HCT116 (cell line): ENCODE data around the gene DIPK1B. TPM values are rescaled to one million over a fixed set of nuclear protein-coding genes. Genes with fewer than 3 reads are reported as not detected.

ENCODE experiments used
- ATAC-seq: fragments of 200-7000 bp; cut with Tn5 transposase; 2 replicates; pipeline ENCODE4 v1.9.1; 2020; ENCODE audit warnings: mild to moderate bottlenecking, moderate library complexity
- BruUV-seq: library from RNA; stranded (reverse); fragments of 400-500 nt; replicated peaks from 2 replicates; lab custom pipeline; 2021; lab: Mats Ljungman, UMichigan
- CTCF ChIA-PET: fragments of 300-600 bp; sonication (Branson Sonifier 250); formaldehyde crosslinking; loops from one replicate; lab custom pipeline; 2021; ENCODE audit warnings: antibody characterized with exemption; lab: Charles Lee
- POLR2A ChIA-PET: fragments of 300-600, 350-600 bp; sonication (Branson Sonifier 250); formaldehyde crosslinking; loops from one replicate; lab custom pipeline; 2021; ENCODE audit warnings: antibody characterized with exemption; lab: Charles Lee
- RAD21 ChIA-PET, 2 experiments: fragments of 300-600 bp; sonication (Branson Sonifier 250); formaldehyde crosslinking; loops; one replicate each; lab custom pipeline; 2023; ENCODE audit warnings: low total read pairs in 2 of 2; ENCODE audit not compliant: uncharacterized antibody in 2 of 2, unreplicated experiment in 2 of 2, low non-redundant PET in 1 of 2; lab: Charles Lee
- DNase-seq: peaks from one replicate; pipeline ENCODE4 v3.0.0-alpha.2; 2010; ENCODE audit warnings: low read depth, low spot score
- H2AFZ ChIP-seq: fragments of 200-600 bp; shearing (Covaris generic), sonication (generic); 2 replicates; pipeline ENCODE4 v1.6.1; 2017; ENCODE audit warnings: low read depth, mixed run types, mixed read lengths, antibody characterized with exemption, low read length; ENCODE audit not compliant: poor library complexity, severe bottlenecking
- H3K27ac ChIP-seq: 2 replicates; pipeline ENCODE4 v1.5.1; 2012; ENCODE audit warnings: low read depth, low read length
- H3K27me3 ChIP-seq: fragments of 200-600 bp; sonication (generic); 2 replicates; pipeline ENCODE4 v1.6.1; 2016; ENCODE audit warnings: mixed run types, low read length, mixed read lengths; ENCODE audit not compliant: insufficient read depth
- H3K36me3 ChIP-seq, 2 experiments: fragments of 200-500 bp in 1 of 2; fragments of 200-600 bp in 1 of 2; sonication (Bioruptor generic) in 1 of 2; sonication (generic) in 1 of 2; 2 replicates each; pipeline versions ENCODE4 v1.5.1 to v1.6.1; 2014 to 2016; ENCODE audit warnings: low read length in 2 of 2, inconsistent platforms in 1 of 2, mixed read lengths in 1 of 2, mixed run types in 1 of 2; ENCODE audit not compliant: insufficient read depth in 2 of 2, control insufficient read depth in 1 of 2
- H3K4me1 ChIP-seq, 2 experiments: fragments of 200-600 bp in 1 of 2; sonication (generic) in 1 of 2; 2 replicates each; pipeline versions ENCODE4 v1.5.1 to v1.6.1; 2012 to 2017; ENCODE audit warnings: low read length in 2 of 2, inconsistent platforms in 1 of 2, mild to moderate bottlenecking in 1 of 2, mixed read lengths in 1 of 2, mixed run types in 1 of 2, moderate library complexity in 1 of 2; ENCODE audit not compliant: insufficient read depth in 2 of 2, control insufficient read depth in 1 of 2
- H3K4me2 ChIP-seq: fragments of 200-600 bp; sonication (generic); 2 replicates; pipeline ENCODE4 v1.6.1; 2017; ENCODE audit warnings: mixed run types, low read length, mixed read lengths
- H3K4me3 ChIP-seq, 2 experiments: fragments of 200-600 bp in 1 of 2; sonication (generic) in 1 of 2; replicated peaks in 1 of 2; 2 replicates each; pipeline ENCODE4 v1.5.1; 2011 to 2016; ENCODE audit warnings: low read length in 2 of 2, control low read depth in 1 of 2, low read depth in 1 of 2, mild to moderate bottlenecking in 1 of 2, mixed read lengths in 1 of 2, mixed run types in 1 of 2
- H3K79me2 ChIP-seq: fragments of 200-600 bp; sonication (generic); 2 replicates; pipeline ENCODE4 v1.6.1; 2017; ENCODE audit warnings: mild to moderate bottlenecking, mixed run types, low read length, moderate library complexity, mixed read lengths; ENCODE audit not compliant: insufficient read depth
- H3K9ac ChIP-seq: fragments of 200-600 bp; sonication (generic); 2 replicates; pipeline ENCODE4 v1.6.1; 2016; ENCODE audit warnings: low read length, mixed read lengths
- H3K9me2 ChIP-seq: fragments of 200-600 bp; sonication (generic), shearing (Covaris generic); 2 replicates; pipeline ENCODE4 v1.6.1; 2017; ENCODE audit warnings: mixed run types, mild to moderate bottlenecking, moderate library complexity; ENCODE audit not compliant: insufficient read depth
- H3K9me3 ChIP-seq, 2 experiments: fragments of 200-500 bp in 1 of 2; fragments of 200-600 bp in 1 of 2; sonication (Bioruptor generic) in 1 of 2; sonication (generic) in 1 of 2; 2 replicates each; pipeline ENCODE4 v1.6.1; 2014 to 2017; ENCODE audit warnings: low read length in 2 of 2, mixed read lengths in 2 of 2, inconsistent platforms in 1 of 2, low read depth in 1 of 2, mild to moderate bottlenecking in 1 of 2, mixed run types in 1 of 2, moderate library complexity in 1 of 2; ENCODE audit not compliant: control insufficient read depth in 1 of 2, insufficient read depth in 1 of 2
- H4K20me1 ChIP-seq: fragments of 200-600 bp; sonication (generic), shearing (Covaris generic); 2 replicates; pipeline ENCODE4 v1.6.1; 2017; ENCODE audit warnings: mixed run types, mild to moderate bottlenecking, moderate library complexity; ENCODE audit not compliant: insufficient read depth
- ATF3 ChIP-seq: IDR thresholded peaks from 2 replicates; pipeline ENCODE4 v1.6.1; 2012
- CEBPB ChIP-seq: IDR thresholded peaks from 2 replicates; pipeline ENCODE4 v1.6.1; 2012; ENCODE audit warnings: low read depth
- ELF1 ChIP-seq: IDR thresholded peaks from 2 replicates; pipeline ENCODE4 v1.6.1; 2012; ENCODE audit warnings: low read depth, borderline replicate concordance
- EZH2phosphoT487 ChIP-seq: fragments of 200-600 bp; IDR thresholded peaks from 2 replicates; pipeline ENCODE4 v1.6.1; 2018; ENCODE audit warnings: antibody characterized with exemption, borderline replicate concordance
- JUND ChIP-seq: IDR thresholded peaks from 2 replicates; pipeline ENCODE4 v1.6.1; 2012
- MAX ChIP-seq: IDR thresholded peaks from 2 replicates; pipeline ENCODE4 v1.6.1; 2012
- POLR2AphosphoS5 ChIP-seq: IDR thresholded peaks from 2 replicates; pipeline ENCODE4 v1.6.1; 2011; ENCODE audit warnings: mild to moderate bottlenecking, low read depth, low read length, moderate library complexity
- RAD21 ChIP-seq: IDR thresholded peaks from 2 replicates; pipeline ENCODE4 v1.6.1; 2012; ENCODE audit warnings: low read depth, mild to moderate bottlenecking
- REST ChIP-seq: IDR thresholded peaks from 2 replicates; pipeline ENCODE4 v1.6.1; 2012; ENCODE audit warnings: low read depth
- SP1 ChIP-seq: IDR thresholded peaks from 2 replicates; pipeline ENCODE4 v1.6.1; 2012; ENCODE audit warnings: low read depth
- SRF ChIP-seq: IDR thresholded peaks from 2 replicates; pipeline ENCODE4 v1.6.1; 2012; ENCODE audit warnings: low read depth
- TCF7L2 ChIP-seq: IDR thresholded peaks from 2 replicates; pipeline ENCODE4 v1.7.0; 2011; ENCODE audit warnings: borderline replicate concordance, inconsistent platforms; ENCODE audit not compliant: insufficient read depth, insufficient read length; ENCODE audit errors: extremely low read depth
- YY1 ChIP-seq: IDR thresholded peaks from 2 replicates; pipeline ENCODE4 v1.6.1; 2011; ENCODE audit warnings: low read length, low read depth, moderate library complexity, mild to moderate bottlenecking; ENCODE audit not compliant: insufficient replicate concordance; ENCODE audit errors: extremely low read depth
- ZBTB33 ChIP-seq: IDR thresholded peaks from 2 replicates; pipeline ENCODE4 v1.6.1; 2011; ENCODE audit warnings: mild to moderate bottlenecking, low read length, moderate library complexity; ENCODE audit not compliant: insufficient replicate concordance; ENCODE audit errors: extremely low read depth
- ZNF274 ChIP-seq: fragments of 200-500 bp; sonication (Bioruptor generic); IDR thresholded peaks from 2 replicates; pipeline ENCODE4 v1.6.1; 2014; ENCODE audit warnings: mild to moderate bottlenecking, low read depth, low read length, inconsistent platforms
- intact Hi-C: fragments of 100-400 bp; cut with micrococcal nuclease; formaldehyde crosslinking; loops from 2 replicates; pipeline ENCODE4 v1.10.0; 2022
- total RNA-seq: library from RNA; stranded (reverse); gene quantifications from one replicate; pipeline ENCODE4 v1.2.1, GENCODE V29; 2021; ENCODE audit not compliant: unreplicated experiment

DIPK1B gene
- total RNA-seq, 1 experiment from 2014 or later = 15.6 TPM

GRCh38 chr9:136700959-136701667 lies 11.3 kb upstream of the DIPK1B start:
- POLR2A ChIA-PET = no interaction called here
- RAD21 ChIA-PET = no interaction called here
- no peaks in the 10 kb centered on the region for H3K79me2 ChIP-seq
- no peak overlapping the region for H2AFZ ChIP-seq
- no peaks in the 10 kb centered on the region for H3K9me2 ChIP-seq
- no peak overlapping the region for H3K27ac ChIP-seq
- H4K20me1 ChIP-seq = no peaks in the 10 kb centered on the region
- DNase-seq = no peak
- no peak for TF ChIP-seq EZH2phosphoT487
- TF ChIP-seq TCF7L2 = no peak
- no peak for TF ChIP-seq ELF1
- TF ChIP-seq SP1 = no peak
- no peak for TF ChIP-seq JUND
- TF ChIP-seq YY1 = no peak
- TF ChIP-seq RAD21 = no peak
- TF ChIP-seq ZBTB33 = no peak
- no peak for TF ChIP-seq SRF
- no peak for TF ChIP-seq CEBPB
- TF ChIP-seq REST = no peak
- no peak for TF ChIP-seq ZNF274
- TF ChIP-seq MAX = no peak
- no peak for TF ChIP-seq ATF3
- TF ChIP-seq POLR2AphosphoS5 = no peak
- no TSS peak for BruUV-seq
- H3K9ac ChIP-seq = no peak overlapping the region
- intact Hi-C loops = no loop called here
- ATAC-seq = no peak
- H3K9me3 ChIP-seq = no peaks in the 10 kb centered on the region
- no peak overlapping the region for H3K4me2 ChIP-seq
- no peaks in the 10 kb centered on the region for H3K36me3 ChIP-seq
- H3K4me1 ChIP-seq = peaks cover 5 to 35% of the 10 kb centered on the region in 2 experiments
- no peaks in the 10 kb centered on the region for H3K27me3 ChIP-seq
- no peak overlapping the region for H3K4me3 ChIP-seq
- CTCF ChIA-PET = no interaction called here
